H1 (cell line): ENCODE data around the gene FGF12. TPM values are rescaled to one million over a fixed set of nuclear protein-coding genes. Genes with fewer than 3 reads are reported as not detected.
"Not testable (repeated sequence)": the region's sequence is repeated elsewhere in the genome, so short reads cannot be mapped to it uniquely, and the experiment has no call there.

Experiments
- CTCF ChIA-PET: fragments of 300-600 bp; sonication (Branson Sonifier 250); formaldehyde crosslinking; loops from one replicate; lab custom pipeline; 2021; ENCODE audit not compliant: partially characterized antibody; lab: Charles Lee
- POLR2A ChIA-PET: fragments of 300-600 bp; sonication (Branson Sonifier 250); formaldehyde crosslinking; loops from one replicate; lab custom pipeline; 2021; ENCODE audit warnings: inconsistent platforms; ENCODE audit not compliant: partially characterized antibody; lab: Charles Lee
- DNase-seq, 2 experiments: peaks; one replicate each; pipeline versions ENCODE4 v3.0.0 to v3.0.0-alpha.2; 2010 to 2022; ENCODE audit warnings: low spot score in 2 of 2, low read depth in 1 of 2, mixed read lengths in 1 of 2
- FAIRE-seq: peaks from 2 replicates; lab custom pipeline; 2011; peaks lifted over from hg19 to GRCh38; lab: Jason Lieb, UNC
- H2AFZ ChIP-seq: 2 replicates; pipeline ENCODE4 v1.8.1; 2012; ENCODE audit warnings: low read length, inconsistent platforms
- H2AK5ac ChIP-seq: 2 replicates; pipeline ENCODE4 v1.6.1; 2013; ENCODE audit warnings: low read depth, low read length
- H2BK120ac ChIP-seq: replicated peaks from 2 replicates; pipeline ENCODE3; 2013; ENCODE audit warnings: low read depth, low read length, inconsistent platforms
- H2BK12ac ChIP-seq: 2 replicates; pipeline ENCODE4 v1.6.1; 2013; ENCODE audit warnings: low read depth, low read length
- H2BK15ac ChIP-seq: 2 replicates; pipeline ENCODE4 v1.6.1; 2013; ENCODE audit warnings: low read length
- H2BK20ac ChIP-seq: 2 replicates; pipeline ENCODE4 v1.6.1; 2013; ENCODE audit warnings: low read length
- H2BK5ac ChIP-seq: 2 replicates; pipeline ENCODE4 v1.6.1; 2013; ENCODE audit warnings: low read depth, low read length
- H3K14ac ChIP-seq: 2 replicates; pipeline ENCODE4 v1.6.1; 2013; ENCODE audit warnings: inconsistent platforms; ENCODE audit not compliant: insufficient read length
- H3K18ac ChIP-seq: 2 replicates; pipeline ENCODE4 v1.6.1; 2013; ENCODE audit warnings: low read length; ENCODE audit errors: extremely low read depth
- H3K23ac ChIP-seq: 2 replicates; pipeline ENCODE4 v1.6.1; 2013; ENCODE audit warnings: inconsistent platforms; ENCODE audit not compliant: insufficient read length
- H3K23me2 ChIP-seq: 2 replicates; pipeline ENCODE4 v1.6.1; 2013; ENCODE audit warnings: low read depth, low read length
- H3K27ac ChIP-seq: 2 replicates; pipeline ENCODE4 v1.6.1; 2011; ENCODE audit warnings: low read depth, low read length, inconsistent platforms
- H3K27me3 ChIP-seq, 4 experiments: replicated peaks in 1 of 4; 1 replicate in 1 of 4; 2 replicates in 3 of 4; pipeline versions ENCODE4 v1.6.1 to v1.8.1; 2011 to 2013; ENCODE audit warnings: low read length in 3 of 4, mild to moderate bottlenecking in 3 of 4, inconsistent platforms in 2 of 4, mixed read lengths in 2 of 4, moderate library complexity in 1 of 4; ENCODE audit not compliant: control insufficient read depth in 3 of 4, insufficient read depth in 3 of 4; ENCODE audit errors: extremely low read depth in 1 of 4
- H3K36me3 ChIP-seq, 4 experiments: 2 replicates each; pipeline versions ENCODE4 v1.6.1 to v1.8.1; 2011 to 2013; ENCODE audit warnings: mild to moderate bottlenecking in 4 of 4, low read length in 3 of 4, moderate library complexity in 2 of 4, control low read depth in 1 of 4, inconsistent platforms in 1 of 4; ENCODE audit not compliant: insufficient read depth in 4 of 4, control insufficient read depth in 2 of 4
- H3K4ac ChIP-seq: replicated peaks from 2 replicates; pipeline ENCODE3; 2013; ENCODE audit warnings: low read length, low read depth, mixed read lengths, inconsistent platforms; ENCODE audit not compliant: insufficient read length
- H3K4me1 ChIP-seq, 4 experiments: replicated peaks in 1 of 4; 1 replicate in 1 of 4; 2 replicates in 3 of 4; pipeline versions ENCODE4 v1.6.1 to v1.8.1; 2011 to 2013; ENCODE audit warnings: low read length in 3 of 4, inconsistent platforms in 2 of 4, mixed read lengths in 1 of 4; ENCODE audit not compliant: insufficient read depth in 4 of 4, control insufficient read depth in 3 of 4
- H3K4me2 ChIP-seq, 2 experiments: 2 replicates each; pipeline versions ENCODE4 v1.6.1 to v1.8.1; 2011 to 2013; ENCODE audit warnings: low read depth in 2 of 2, low read length in 2 of 2, control low read depth in 1 of 2, inconsistent platforms in 1 of 2, mild to moderate bottlenecking in 1 of 2; ENCODE audit not compliant: insufficient read depth in 1 of 2
- H3K4me3 ChIP-seq, 4 experiments: fragments of 200-600, 300-600 bp in 1 of 4; sonication (generic), shearing (Covaris generic), sonication (Bioruptor Twin) in 1 of 4; 2 replicates each; pipeline versions ENCODE4 v1.5.1 to v1.8.1; 2011 to 2016; ENCODE audit warnings: low read length in 4 of 4, low read depth in 3 of 4, control low read depth in 2 of 4, inconsistent platforms in 2 of 4, mild to moderate bottlenecking in 2 of 4, mixed read lengths in 1 of 4, moderate library complexity in 1 of 4; ENCODE audit not compliant: insufficient read depth in 2 of 4; ENCODE audit errors: extremely low read depth in 1 of 4
- H3K56ac ChIP-seq: replicated peaks from 2 replicates; pipeline ENCODE3; 2013; ENCODE audit warnings: low read depth, mild to moderate bottlenecking, mixed read lengths, low read length, inconsistent platforms; ENCODE audit not compliant: insufficient read length
- H3K79me1 ChIP-seq: 2 replicates; pipeline ENCODE4 v1.6.1; 2013; ENCODE audit warnings: low read depth, low read length, control low read depth
- H3K79me2 ChIP-seq, 2 experiments: 2 replicates each; pipeline versions ENCODE4 v1.6.1 to v1.8.1; 2012 to 2013; ENCODE audit warnings: low read length in 2 of 2, mild to moderate bottlenecking in 2 of 2, inconsistent platforms in 1 of 2; ENCODE audit not compliant: insufficient read depth in 2 of 2, control insufficient read depth in 1 of 2
- H3K9ac ChIP-seq, 4 experiments: replicated peaks in 1 of 4; 1 replicate in 1 of 4; 2 replicates in 3 of 4; pipeline versions ENCODE4 v1.6.1 to v1.8.1; 2011 to 2013; ENCODE audit warnings: low read depth in 3 of 4, low read length in 3 of 4, control low read depth in 2 of 4, mild to moderate bottlenecking in 2 of 4, moderate library complexity in 2 of 4, inconsistent platforms in 1 of 4; ENCODE audit errors: extremely low read depth in 1 of 4
- H3K9me3 ChIP-seq, 2 experiments: 2 replicates each; pipeline versions ENCODE4 v1.6.1 to v1.8.1; 2012 to 2013; ENCODE audit warnings: mild to moderate bottlenecking in 2 of 2, moderate library complexity in 2 of 2, control low read depth in 1 of 2, inconsistent platforms in 1 of 2, low read depth in 1 of 2, low read length in 1 of 2, mixed read lengths in 1 of 2; ENCODE audit not compliant: insufficient read depth in 2 of 2
- H4K20me1 ChIP-seq, 2 experiments: replicated peaks in 1 of 2; 2 replicates each; pipeline versions ENCODE3 to v1.8.1; 2011 to 2013; ENCODE audit warnings: inconsistent platforms in 2 of 2, low read length in 2 of 2, mild to moderate bottlenecking in 1 of 2; ENCODE audit not compliant: insufficient read depth in 2 of 2, control insufficient read depth in 1 of 2
- H4K5ac ChIP-seq: 2 replicates; pipeline ENCODE4 v1.6.1; 2013; ENCODE audit warnings: low read length, low read depth, mixed read lengths, inconsistent platforms; ENCODE audit not compliant: insufficient read length
- H4K8ac ChIP-seq: 2 replicates; pipeline ENCODE4 v1.8.0; 2013; ENCODE audit warnings: mild to moderate bottlenecking, moderate library complexity, low read length, inconsistent platforms; ENCODE audit not compliant: insufficient read depth; ENCODE audit errors: extremely low read depth
- H4K91ac ChIP-seq: replicated peaks from 2 replicates; pipeline ENCODE3; 2013; ENCODE audit warnings: low read length, mixed read lengths, inconsistent platforms; ENCODE audit not compliant: insufficient read length
- POLR2AphosphoS5 ChIP-seq: IDR thresholded peaks from 2 replicates; pipeline ENCODE4 v1.6.1; 2011; ENCODE audit warnings: low read depth, low read length
- WGBS, 2 experiments: shearing (Covaris generic) in 1 of 2; methylation state at CpG; one replicate each; pipeline versions ENCODE4 v1.1.6 to v1.1.7; 2013 to 2015; ENCODE audit warnings: low lambda C conversion rate in 2 of 2, mixed read lengths in 2 of 2, inconsistent platforms in 1 of 2, low coverage in 1 of 2, missing lambda C conversion rate in 1 of 2; ENCODE audit not compliant: insufficient replicate concordance in 2 of 2, insufficient coverage in 1 of 2, insufficient read length in 1 of 2; ENCODE audit errors: extremely low coverage in 1 of 2, missing lambda C conversion rate in 1 of 2; 5-methylcytosine and 5-hydroxymethylcytosine counted together
- polyA plus RNA-seq, 7 experiments: library from polyadenylated mRNA; depleted of rRNA in 3 of 7; stranded (reverse) in 5 of 7; unstranded in 2 of 7; fragments of >200 nt in 5 of 7; fragments of 200-250 nt in 2 of 7; gene quantifications; 1 replicate in 5 of 7; 2 replicates in 1 of 7; 4 replicates in 1 of 7; pipeline versions ENCODE4 v1.2.1 to v1.2.3, GENCODE V29; 2011 to 2013; ENCODE audit warnings: missing spikeins in 2 of 7, mixed read lengths in 2 of 7
- total RNA-seq: library from RNA; stranded (reverse); fragmentation: NEBNext Ultra II Directional; extraction: Animal tissue kit (Norgen Biotek cat#: 25700); gene quantifications from 2 replicates; pipeline ENCODE4 v1.2.1, GENCODE V29; 2021
- TF ChIP-seq, protein P1 (sequence below): IDR thresholded peaks from 2 replicates; pipeline ENCODE4 v1.6.1; 2012; ENCODE audit warnings: low read length, inconsistent platforms

The FGF12 gene
- total and polyA plus RNA-seq, 2 of the 8 experiments (the other 6 are each of a cell fraction or from before 2014, with no cell fraction given): 4.1 to 16.6 TPM

DNA sequence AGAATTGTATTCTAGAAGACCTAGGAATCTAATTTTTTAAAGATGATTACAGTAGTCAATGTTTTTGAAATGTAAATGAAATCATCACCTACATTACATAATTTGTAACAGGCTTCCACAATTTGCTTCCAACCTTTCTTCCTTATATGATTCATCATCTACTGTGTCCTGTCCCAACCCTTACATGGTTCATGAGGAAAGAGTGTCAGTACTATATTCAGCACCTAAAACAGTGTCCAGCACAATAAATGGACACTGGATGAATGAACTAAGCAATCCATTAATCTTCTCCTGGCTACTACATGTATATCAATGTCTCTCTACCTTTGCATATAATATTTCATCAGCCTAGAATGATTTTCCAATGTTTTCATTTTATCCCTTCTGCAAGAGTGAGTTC is 12.2 kb downstream of the FGF12 start (continued):
- TF ChIP-seq POLR2AphosphoS5: no peak
- TF ChIP-seq, protein P1, sequence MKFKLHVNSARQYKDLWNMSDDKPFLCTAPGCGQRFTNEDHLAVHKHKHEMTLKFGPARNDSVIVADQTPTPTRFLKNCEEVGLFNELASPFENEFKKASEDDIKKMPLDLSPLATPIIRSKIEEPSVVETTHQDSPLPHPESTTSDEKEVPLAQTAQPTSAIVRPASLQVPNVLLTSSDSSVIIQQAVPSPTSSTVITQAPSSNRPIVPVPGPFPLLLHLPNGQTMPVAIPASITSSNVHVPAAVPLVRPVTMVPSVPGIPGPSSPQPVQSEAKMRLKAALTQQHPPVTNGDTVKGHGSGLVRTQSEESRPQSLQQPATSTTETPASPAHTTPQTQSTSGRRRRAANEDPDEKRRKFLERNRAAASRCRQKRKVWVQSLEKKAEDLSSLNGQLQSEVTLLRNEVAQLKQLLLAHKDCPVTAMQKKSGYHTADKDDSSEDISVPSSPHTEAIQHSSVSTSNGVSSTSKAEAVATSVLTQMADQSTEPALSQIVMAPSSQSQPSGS: no peak

- FAIRE-seq, H3K4ac ChIP-seq, H3K4me1 ChIP-seq, H2BK12ac ChIP-seq, DNase-seq, H3K4me3 ChIP-seq, H3K18ac ChIP-seq, H3K14ac ChIP-seq, H3K79me2 ChIP-seq, H3K23me2 ChIP-seq, H2BK20ac ChIP-seq, H4K8ac ChIP-seq, H4K20me1 ChIP-seq, H3K79me1 ChIP-seq, H3K27ac ChIP-seq, H2BK120ac ChIP-seq, H2BK15ac ChIP-seq, H3K4me2 ChIP-seq, H2AK5ac ChIP-seq, H3K27me3 ChIP-seq, H2AFZ ChIP-seq, H3K56ac ChIP-seq, H4K91ac ChIP-seq, POLR2A ChIA-PET, H3K9ac ChIP-seq, H4K5ac ChIP-seq, H3K23ac ChIP-seq, H2BK5ac ChIP-seq, H3K36me3 ChIP-seq, H3K9me3 ChIP-seq: not testable (repeated sequence)
- WGBS, 2 experiments: 90% methylated on average over 3 of the region's 22 CpGs; no CpG with 5 or more reads in 1 of the 2 experiments
- CTCF ChIA-PET: interaction anchor here (1.1 kb wide), 1 partner anchor 104 kb away, joined by 3 read pairs; no protein-coding TSS in a partner anchor
Measured at GRCh38 chr3:192711126-192711525, 16.2 kb downstream of the FGF12 start.
